ENCODE measurements around the gene PTGIS.

GRCh38 chr20:49595346-49595745 is 27.4 kb upstream of the PTGIS start:
- TF ChIP-seq, protein P1, sequence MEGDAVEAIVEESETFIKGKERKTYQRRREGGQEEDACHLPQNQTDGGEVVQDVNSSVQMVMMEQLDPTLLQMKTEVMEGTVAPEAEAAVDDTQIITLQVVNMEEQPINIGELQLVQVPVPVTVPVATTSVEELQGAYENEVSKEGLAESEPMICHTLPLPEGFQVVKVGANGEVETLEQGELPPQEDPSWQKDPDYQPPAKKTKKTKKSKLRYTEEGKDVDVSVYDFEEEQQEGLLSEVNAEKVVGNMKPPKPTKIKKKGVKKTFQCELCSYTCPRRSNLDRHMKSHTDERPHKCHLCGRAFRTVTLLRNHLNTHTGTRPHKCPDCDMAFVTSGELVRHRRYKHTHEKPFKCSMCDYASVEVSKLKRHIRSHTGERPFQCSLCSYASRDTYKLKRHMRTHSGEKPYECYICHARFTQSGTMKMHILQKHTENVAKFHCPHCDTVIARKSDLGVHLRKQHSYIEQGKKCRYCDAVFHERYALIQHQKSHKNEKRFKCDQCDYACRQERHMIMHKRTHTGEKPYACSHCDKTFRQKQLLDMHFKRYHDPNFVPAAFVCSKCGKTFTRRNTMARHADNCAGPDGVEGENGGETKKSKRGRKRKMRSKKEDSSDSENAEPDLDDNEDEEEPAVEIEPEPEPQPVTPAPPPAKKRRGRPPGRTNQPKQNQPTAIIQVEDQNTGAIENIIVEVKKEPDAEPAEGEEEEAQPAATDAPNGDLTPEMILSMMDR (IDR thresholded peaks at IDR 0.05) = no peak
- TF ChIP-seq POLR2A (IDR thresholded peaks at IDR 0.05) (no peak), POLR2AphosphoS5 (IDR thresholded peaks at IDR 0.05) (no peak), EP300 (IDR thresholded peaks at IDR 0.05) (no peak)
